HepG2 (cell line): ENCODE data around the gene KLHL33. TPM values are rescaled to one million over a fixed set of nuclear protein-coding genes. Genes with fewer than 3 reads are reported as not detected.

ENCODE experiments used
- AHR ChIP-seq: IDR thresholded peaks from 2 replicates; pipeline ENCODE4 v1.6.1; 2018; ENCODE audit warnings: missing genetic modification reagents, missing compliant biosample characterization
- BRCA1 ChIP-seq: sonication (generic); formaldehyde crosslinking; IDR thresholded peaks from 2 replicates; pipeline ENCODE4 v1.4.0; 2020; ENCODE audit warnings: missing genetic modification reagents
- HOXA3 ChIP-seq: sonication (generic); formaldehyde crosslinking; IDR thresholded peaks from 2 replicates; pipeline ENCODE4 v1.5.0; 2020; ENCODE audit warnings: missing genetic modification reagents
- ISX ChIP-seq: sonication (generic); formaldehyde crosslinking; conservative IDR thresholded peaks from 2 replicates; pipeline ENCODE4 v1.5.0; 2020; ENCODE audit warnings: missing genetic modification reagents
- KDM2A ChIP-seq: sonication (generic); formaldehyde crosslinking; IDR thresholded peaks from 2 replicates; pipeline ENCODE4 v1.4.0; 2020; ENCODE audit warnings: low read depth, missing genetic modification reagents, borderline replicate concordance
- MAZ ChIP-seq, 2 experiments: sonication (generic) in 1 of 2; formaldehyde crosslinking in 1 of 2; IDR thresholded peaks; 2 replicates each; pipeline versions ENCODE4 v1.5.0 to v1.6.1; 2012 to 2020; ENCODE audit warnings: low read depth in 2 of 2, mild to moderate bottlenecking in 2 of 2, borderline replicate concordance in 1 of 2, improper control_type of control experiment in 1 of 2, low read length in 1 of 2, missing genetic modification reagents in 1 of 2, moderate library complexity in 1 of 2
- NKX3-1 ChIP-seq: sonication (generic); formaldehyde crosslinking; IDR thresholded peaks from 2 replicates; pipeline ENCODE4 v1.5.0; 2020; ENCODE audit warnings: missing genetic modification reagents
- ONECUT2 ChIP-seq: sonication (generic); formaldehyde crosslinking; IDR thresholded peaks from 2 replicates; pipeline ENCODE4 v1.4.0; 2020; ENCODE audit warnings: missing genetic modification reagents
- POGZ ChIP-seq: sonication (generic); formaldehyde crosslinking; IDR thresholded peaks from 2 replicates; pipeline ENCODE4 v1.4.0; 2020; ENCODE audit warnings: mild to moderate bottlenecking, missing genetic modification reagents
- TCF7 ChIP-seq: sonication (generic); IDR thresholded peaks from 2 replicates; pipeline ENCODE4 v1.6.1; 2016; ENCODE audit warnings: antibody characterized with exemption, low read depth
- ZC3H4 ChIP-seq: sonication (generic); formaldehyde crosslinking; IDR thresholded peaks from 2 replicates; pipeline ENCODE4 v1.4.0; 2020; ENCODE audit warnings: missing genetic modification reagents, borderline replicate concordance
- ZNF337 ChIP-seq: sonication (generic); formaldehyde crosslinking; IDR thresholded peaks from 2 replicates; pipeline ENCODE4 v1.5.1; 2020; ENCODE audit warnings: missing genetic modification reagents, low read depth, mild to moderate bottlenecking, borderline replicate concordance
- ZNF33A ChIP-seq: sonication (generic); formaldehyde crosslinking; IDR thresholded peaks from 2 replicates; pipeline ENCODE4 v1.5.1; 2020; ENCODE audit warnings: missing genetic modification reagents, mild to moderate bottlenecking, moderate library complexity, borderline replicate concordance
- ZNF350 ChIP-seq: sonication (generic); formaldehyde crosslinking; IDR thresholded peaks from 2 replicates; pipeline ENCODE4 v1.4.0; 2020; ENCODE audit warnings: mild to moderate bottlenecking, low read depth, missing genetic modification reagents, borderline replicate concordance
- polyA plus RNA-seq, 8 experiments: library from polyadenylated mRNA; depleted of rRNA in 3 of 8; stranded (reverse) in 7 of 8; unstranded in 1 of 8; fragments of >200 nt; fragmentation: Illumina TruSeq in 4 of 8; extraction: Trizol in 4 of 8; gene quantifications; 2 replicates each; pipeline versions ENCODE4 v1.2.1 to v1.2.3, GENCODE V29; 2011 to 2016; ENCODE audit warnings: low read depth in 4 of 8, missing spikeins in 1 of 8, mixed read lengths in 1 of 8; ENCODE audit not compliant: insufficient read depth in 1 of 8
- total RNA-seq, 5 experiments: library from RNA; depleted of rRNA; stranded (reverse); fragments of >200 nt; fragmentation: Illumina TruSeq; extraction: Trizol; gene quantifications; 2 replicates each; pipeline ENCODE4 v1.2.3, GENCODE V29; 2016; ENCODE audit warnings: low read depth in 1 of 5
- TF ChIP-seq, protein P1 (sequence below), 2 experiments: fragments of 450-650 bp in 1 of 2; sonication (generic) in 1 of 2; formaldehyde crosslinking; IDR thresholded peaks; 2 replicates each; pipeline versions ENCODE4 v1.5.0 to v1.8.0; 2020 to 2022; ENCODE audit warnings: mild to moderate bottlenecking in 1 of 2, missing genetic modification reagents in 1 of 2
- TF ChIP-seq, protein P2 (sequence below): sonication (generic); formaldehyde crosslinking; IDR thresholded peaks from 2 replicates; pipeline ENCODE4 v1.8.0; 2022; ENCODE audit warnings: mild to moderate bottlenecking, missing genetic modification reagents, moderate library complexity
- TF ChIP-seq, protein P3 (sequence below): sonication (generic); formaldehyde crosslinking; IDR thresholded peaks from 2 replicates; pipeline ENCODE4 v1.5.1; 2020; ENCODE audit warnings: mild to moderate bottlenecking, moderate library complexity, missing genetic modification reagents
- TF ChIP-seq, protein P4 (sequence below): IDR thresholded peaks from 2 replicates; pipeline ENCODE4 v1.6.1; 2016; ENCODE audit warnings: control low read depth

The KLHL33 gene
- total and polyA plus RNA-seq, 2 of the 13 experiments (the other 11 are each of a cell fraction or from before 2014, with no cell fraction given) = not detected

DNA sequence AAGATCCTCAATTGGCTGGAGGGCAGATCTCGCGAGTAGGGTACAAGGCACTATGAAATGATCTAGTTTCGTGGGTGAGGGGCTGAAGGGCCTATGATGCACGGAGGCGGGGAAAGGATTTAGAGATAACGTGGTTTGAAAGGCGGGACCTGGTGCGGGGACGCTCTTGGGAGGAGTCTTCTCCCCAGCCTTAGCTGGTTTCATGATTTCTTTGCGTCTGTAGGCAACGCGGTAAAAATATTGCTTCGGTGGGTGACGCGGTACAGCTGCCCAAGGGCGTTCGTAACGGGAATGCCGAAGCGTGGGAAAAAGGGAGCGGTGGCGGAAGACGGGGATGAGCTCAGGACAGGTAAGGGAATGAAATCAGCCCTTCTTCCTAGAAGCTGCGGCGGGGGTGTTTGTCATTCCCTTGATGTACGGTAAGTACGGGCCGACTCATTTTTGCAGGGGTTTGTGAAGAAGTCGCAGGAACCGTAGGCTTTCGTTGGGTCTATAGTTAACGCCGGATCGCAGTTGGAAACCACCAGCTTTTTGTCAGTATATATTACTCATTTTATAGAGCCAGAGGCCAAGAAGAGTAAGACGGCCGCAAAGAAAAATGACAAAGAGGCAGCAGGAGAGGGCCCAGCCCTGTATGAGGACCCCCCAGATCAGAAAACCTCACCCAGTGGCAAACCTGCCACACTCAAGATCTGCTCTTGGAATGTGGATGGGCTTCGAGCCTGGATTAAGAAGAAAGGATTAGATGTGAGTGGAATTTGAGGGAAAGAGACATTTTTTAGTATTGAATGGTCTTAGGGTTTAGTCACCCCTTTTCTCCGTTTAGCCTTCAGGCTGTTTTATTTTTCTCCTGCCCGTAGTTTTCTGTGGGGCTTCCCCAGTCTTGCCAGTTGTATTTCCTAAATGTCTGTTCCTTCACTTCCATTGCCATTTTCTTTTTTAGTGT, 19.7 kb upstream of the KLHL33 start (continued):
- TF ChIP-seq, protein P1, sequence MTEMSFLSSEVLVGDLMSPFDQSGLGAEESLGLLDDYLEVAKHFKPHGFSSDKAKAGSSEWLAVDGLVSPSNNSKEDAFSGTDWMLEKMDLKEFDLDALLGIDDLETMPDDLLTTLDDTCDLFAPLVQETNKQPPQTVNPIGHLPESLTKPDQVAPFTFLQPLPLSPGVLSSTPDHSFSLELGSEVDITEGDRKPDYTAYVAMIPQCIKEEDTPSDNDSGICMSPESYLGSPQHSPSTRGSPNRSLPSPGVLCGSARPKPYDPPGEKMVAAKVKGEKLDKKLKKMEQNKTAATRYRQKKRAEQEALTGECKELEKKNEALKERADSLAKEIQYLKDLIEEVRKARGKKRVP (CRISPR knock-in tag; IDR thresholded peaks at IDR 0.05) = no peak
- no peak for TF ChIP-seq AHR (CRISPR knock-in tag)
- TF ChIP-seq ZNF33A = no peak
- no peak for TF ChIP-seq HOXA3 (CRISPR knock-in tag)
- peak; percentile 56 for TF ChIP-seq NKX3-1 (CRISPR knock-in tag)
- 0 out of 2 replicates have a peak, but pooled peaks have one; percentile 40 for TF ChIP-seq ISX (CRISPR knock-in tag)
- TF ChIP-seq POGZ (CRISPR knock-in tag) = no peak; the same call in 1 of the 2 replicates
- TF ChIP-seq BRCA1 = no peak
- TF ChIP-seq, protein P2, sequence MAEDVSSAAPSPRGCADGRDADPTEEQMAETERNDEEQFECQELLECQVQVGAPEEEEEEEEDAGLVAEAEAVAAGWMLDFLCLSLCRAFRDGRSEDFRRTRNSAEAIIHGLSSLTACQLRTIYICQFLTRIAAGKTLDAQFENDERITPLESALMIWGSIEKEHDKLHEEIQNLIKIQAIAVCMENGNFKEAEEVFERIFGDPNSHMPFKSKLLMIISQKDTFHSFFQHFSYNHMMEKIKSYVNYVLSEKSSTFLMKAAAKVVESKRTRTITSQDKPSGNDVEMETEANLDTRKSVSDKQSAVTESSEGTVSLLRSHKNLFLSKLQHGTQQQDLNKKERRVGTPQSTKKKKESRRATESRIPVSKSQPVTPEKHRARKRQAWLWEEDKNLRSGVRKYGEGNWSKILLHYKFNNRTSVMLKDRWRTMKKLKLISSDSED (CRISPR knock-in tag) = 0 out of 2 replicates have a peak, but pooled peaks have one; percentile 61
- TF ChIP-seq ZNF337 (CRISPR knock-in tag) = no peak
- peak; percentile 50; the same call in 1 of the 2 replicates for TF ChIP-seq KDM2A (CRISPR knock-in tag)
- TF ChIP-seq, protein P3, sequence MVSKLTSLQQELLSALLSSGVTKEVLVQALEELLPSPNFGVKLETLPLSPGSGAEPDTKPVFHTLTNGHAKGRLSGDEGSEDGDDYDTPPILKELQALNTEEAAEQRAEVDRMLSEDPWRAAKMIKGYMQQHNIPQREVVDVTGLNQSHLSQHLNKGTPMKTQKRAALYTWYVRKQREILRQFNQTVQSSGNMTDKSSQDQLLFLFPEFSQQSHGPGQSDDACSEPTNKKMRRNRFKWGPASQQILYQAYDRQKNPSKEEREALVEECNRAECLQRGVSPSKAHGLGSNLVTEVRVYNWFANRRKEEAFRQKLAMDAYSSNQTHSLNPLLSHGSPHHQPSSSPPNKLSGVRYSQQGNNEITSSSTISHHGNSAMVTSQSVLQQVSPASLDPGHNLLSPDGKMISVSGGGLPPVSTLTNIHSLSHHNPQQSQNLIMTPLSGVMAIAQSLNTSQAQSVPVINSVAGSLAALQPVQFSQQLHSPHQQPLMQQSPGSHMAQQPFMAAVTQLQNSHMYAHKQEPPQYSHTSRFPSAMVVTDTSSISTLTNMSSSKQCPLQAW (CRISPR knock-in tag) = no peak
- TF ChIP-seq ZC3H4 (CRISPR knock-in tag) = peak; percentile 70; the same call in 1 of the 2 replicates
- no peak for TF ChIP-seq TCF7
- 0 out of 2 replicates have a peak, but pooled peaks have one; percentile 33 for TF ChIP-seq ONECUT2 (CRISPR knock-in tag)
- peak; percentile 10; the same call in 1 of the 2 replicates for TF ChIP-seq MAZ (IDR thresholded peaks at IDR 0.05; ENCODE audit: borderline replicate concordance, low read depth, low read length)
- TF ChIP-seq MAZ (CRISPR knock-in tag; IDR thresholded peaks at IDR 0.05; ENCODE audit: low read depth) = no peak; the same call in 1 of the 2 replicates
- TF ChIP-seq, protein P4, sequence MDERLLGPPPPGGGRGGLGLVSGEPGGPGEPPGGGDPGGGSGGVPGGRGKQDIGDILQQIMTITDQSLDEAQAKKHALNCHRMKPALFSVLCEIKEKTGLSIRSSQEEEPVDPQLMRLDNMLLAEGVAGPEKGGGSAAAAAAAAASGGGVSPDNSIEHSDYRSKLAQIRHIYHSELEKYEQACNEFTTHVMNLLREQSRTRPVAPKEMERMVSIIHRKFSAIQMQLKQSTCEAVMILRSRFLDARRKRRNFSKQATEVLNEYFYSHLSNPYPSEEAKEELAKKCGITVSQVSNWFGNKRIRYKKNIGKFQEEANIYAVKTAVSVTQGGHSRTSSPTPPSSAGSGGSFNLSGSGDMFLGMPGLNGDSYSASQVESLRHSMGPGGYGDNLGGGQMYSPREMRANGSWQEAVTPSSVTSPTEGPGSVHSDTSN (CRISPR knock-in tag) = no peak
- TF ChIP-seq ZNF350 (CRISPR knock-in tag) = no peak
